Breast epithelium (tissue), 3 donors: ENCODE data around the gene LDLR.
"Not testable (repeated sequence)": the region's sequence is repeated elsewhere in the genome, so short reads cannot be mapped to it uniquely, and the experiment has no call there.

Source experiments
- POLR2AphosphoS5 ChIP-seq, 3 donors: sonication (generic); formaldehyde crosslinking; IDR thresholded peaks; one replicate each; pipeline ENCODE4 v1.6.1; 2017; ENCODE audit warnings: antibody characterized with exemption in 3 of 3
- TF ChIP-seq, protein P1 (sequence below), 3 donors: fragments of 450-650 bp; IDR thresholded peaks; one replicate each; pipeline ENCODE4 v1.5.1; 2016 to 2017; ENCODE audit warnings: antibody characterized with exemption in 3 of 3, mild to moderate bottlenecking in 3 of 3, moderate library complexity in 3 of 3

DNA sequence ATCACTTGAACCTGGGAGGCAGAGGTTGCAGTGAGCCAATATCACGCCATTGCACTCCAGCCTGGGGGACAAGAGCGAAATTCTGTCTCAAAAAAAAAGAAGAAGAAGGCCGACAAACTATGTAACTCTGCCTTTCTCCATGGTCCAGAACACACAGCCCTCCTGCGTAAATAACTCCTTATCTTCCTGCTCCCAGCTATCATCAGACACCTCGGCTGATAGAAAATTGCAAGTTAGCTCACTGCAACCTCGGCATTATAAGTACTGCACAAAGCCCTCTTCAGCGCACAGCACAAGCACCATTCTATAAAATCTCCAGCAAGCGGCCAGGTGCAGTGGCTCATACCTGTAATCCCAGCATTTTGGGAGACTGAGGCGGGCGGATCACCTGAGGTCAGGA, 14.4 kb downstream of the LDLR start:
- TF ChIP-seq, protein P1, sequence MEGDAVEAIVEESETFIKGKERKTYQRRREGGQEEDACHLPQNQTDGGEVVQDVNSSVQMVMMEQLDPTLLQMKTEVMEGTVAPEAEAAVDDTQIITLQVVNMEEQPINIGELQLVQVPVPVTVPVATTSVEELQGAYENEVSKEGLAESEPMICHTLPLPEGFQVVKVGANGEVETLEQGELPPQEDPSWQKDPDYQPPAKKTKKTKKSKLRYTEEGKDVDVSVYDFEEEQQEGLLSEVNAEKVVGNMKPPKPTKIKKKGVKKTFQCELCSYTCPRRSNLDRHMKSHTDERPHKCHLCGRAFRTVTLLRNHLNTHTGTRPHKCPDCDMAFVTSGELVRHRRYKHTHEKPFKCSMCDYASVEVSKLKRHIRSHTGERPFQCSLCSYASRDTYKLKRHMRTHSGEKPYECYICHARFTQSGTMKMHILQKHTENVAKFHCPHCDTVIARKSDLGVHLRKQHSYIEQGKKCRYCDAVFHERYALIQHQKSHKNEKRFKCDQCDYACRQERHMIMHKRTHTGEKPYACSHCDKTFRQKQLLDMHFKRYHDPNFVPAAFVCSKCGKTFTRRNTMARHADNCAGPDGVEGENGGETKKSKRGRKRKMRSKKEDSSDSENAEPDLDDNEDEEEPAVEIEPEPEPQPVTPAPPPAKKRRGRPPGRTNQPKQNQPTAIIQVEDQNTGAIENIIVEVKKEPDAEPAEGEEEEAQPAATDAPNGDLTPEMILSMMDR (IDR thresholded peaks at IDR 0.05), result not testable (repeated sequence)
- TF ChIP-seq POLR2AphosphoS5 (IDR thresholded peaks at IDR 0.05), result not testable (repeated sequence)
